ENCODE results near the gene MAPKAPK3.

- no peak for TF ChIP-seq CTCF (IDR thresholded peaks at IDR 0.05)
- TF ChIP-seq POLR2A (IDR thresholded peaks at IDR 0.05) = no peak
Measured at GRCh38 chr3:50653937-50654595, 37.1 kb downstream of the MAPKAPK3 start.
